HG03439 (cell line): ENCODE measurements around the gene PTPRG.
"Not testable (repeated sequence)": the region's sequence is repeated elsewhere in the genome, so short reads cannot be mapped to it uniquely, and the experiment has no call there.

Source experiments
- ATAC-seq: cut with Tn5 transposase; IDR thresholded peaks from one replicate; pipeline ENCODE4 v1.9.1; 2021; ENCODE audit warnings: mild to moderate bottlenecking, moderate library complexity; ENCODE audit not compliant: unreplicated experiment

The PTPRG gene

GRCh38 chr3:62028236-62028635 is 466.9 kb downstream of the PTPRG start:
- ATAC-seq, result no peak

GRCh38 chr3:62032738-62033137 is 471.4 kb downstream of the PTPRG start:
- ATAC-seq, result no peak

GRCh38 chr3:62035402-62036057 is 474.2 kb downstream of the PTPRG start:
- ATAC-seq, result no peak

GRCh38 chr3:62036726-62037125 is 475.4 kb downstream of the PTPRG start:
- ATAC-seq, result no peak

- not testable (repeated sequence) for ATAC-seq
Observed at GRCh38 chr3:62038798-62039197, 477.4 kb downstream of the PTPRG start.

GRCh38 chr3:62039586-62039985 is 478.2 kb downstream of the PTPRG start:
- no peak for ATAC-seq

GRCh38 chr3:62041681-62042080 is 480.3 kb downstream of the PTPRG start:
- no peak for ATAC-seq

GRCh38 chr3:62044874-62045411 is 483.6 kb downstream of the PTPRG start:
- no peak for ATAC-seq

- no peak for ATAC-seq
Observed at GRCh38 chr3:62046326-62046725, 485.0 kb downstream of the PTPRG start.

GRCh38 chr3:62048577-62048976 is 487.2 kb downstream of the PTPRG start:
- no peak for ATAC-seq

- no peak for ATAC-seq
Observed at GRCh38 chr3:62049033-62049432, 487.7 kb downstream of the PTPRG start.

GRCh38 chr3:62051506-62051905 is 490.1 kb downstream of the PTPRG start:
- ATAC-seq, result no peak

GRCh38 chr3:62052331-62052730 is 491.0 kb downstream of the PTPRG start:
- no peak for ATAC-seq

GRCh38 chr3:62056658-62057057 is 495.3 kb downstream of the PTPRG start:
- ATAC-seq, result no peak

- no peak for ATAC-seq
Observed at GRCh38 chr3:62057339-62058047, 496.1 kb downstream of the PTPRG start.

- no peak for ATAC-seq
Observed at GRCh38 chr3:62065985-62066693, 504.8 kb downstream of the PTPRG start.

GRCh38 chr3:62068337-62068736 is 507.0 kb downstream of the PTPRG start:
- no peak for ATAC-seq

GRCh38 chr3:62070891-62071290 is 509.5 kb downstream of the PTPRG start:
- no peak for ATAC-seq

- ATAC-seq, result no peak
Observed at GRCh38 chr3:62073038-62073437, 511.7 kb downstream of the PTPRG start.

- no peak for ATAC-seq
Observed at GRCh38 chr3:62084558-62084957, 523.2 kb downstream of the PTPRG start.

GRCh38 chr3:62088472-62089104 is 527.2 kb downstream of the PTPRG start:
- no peak for ATAC-seq
